NCI-H2196 treated with DMSO at 0.1 percent for 48 hours (cell line): ENCODE results near the gene RCCD1.
"Not testable (repeated sequence)": the region's sequence is repeated elsewhere in the genome, so short reads cannot be mapped to it uniquely, and the experiment has no call there.

Source experiments
- DNase-seq: peaks from one replicate; lab custom pipeline; 2025; ENCODE audit not compliant: unreplicated experiment; lab: John Stamatoyannopoulos, UW

Gene RCCD1, protein sequence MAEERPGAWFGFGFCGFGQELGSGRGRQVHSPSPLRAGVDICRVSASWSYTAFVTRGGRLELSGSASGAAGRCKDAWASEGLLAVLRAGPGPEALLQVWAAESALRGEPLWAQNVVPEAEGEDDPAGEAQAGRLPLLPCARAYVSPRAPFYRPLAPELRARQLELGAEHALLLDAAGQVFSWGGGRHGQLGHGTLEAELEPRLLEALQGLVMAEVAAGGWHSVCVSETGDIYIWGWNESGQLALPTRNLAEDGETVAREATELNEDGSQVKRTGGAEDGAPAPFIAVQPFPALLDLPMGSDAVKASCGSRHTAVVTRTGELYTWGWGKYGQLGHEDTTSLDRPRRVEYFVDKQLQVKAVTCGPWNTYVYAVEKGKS

GRCh38 chr15:90954712-90955623, at the start of gene RCCD1:
TSS of gene RCCD1 (plus strand) at chr15:90954884. CDS start at chr15:90956735, 1,851 bp downstream.
- DNase-seq, result no peak

GRCh38 chr15:90905306-90906180, 49.1 kb upstream of the RCCD1 start:
- no peak for DNase-seq

DNA sequence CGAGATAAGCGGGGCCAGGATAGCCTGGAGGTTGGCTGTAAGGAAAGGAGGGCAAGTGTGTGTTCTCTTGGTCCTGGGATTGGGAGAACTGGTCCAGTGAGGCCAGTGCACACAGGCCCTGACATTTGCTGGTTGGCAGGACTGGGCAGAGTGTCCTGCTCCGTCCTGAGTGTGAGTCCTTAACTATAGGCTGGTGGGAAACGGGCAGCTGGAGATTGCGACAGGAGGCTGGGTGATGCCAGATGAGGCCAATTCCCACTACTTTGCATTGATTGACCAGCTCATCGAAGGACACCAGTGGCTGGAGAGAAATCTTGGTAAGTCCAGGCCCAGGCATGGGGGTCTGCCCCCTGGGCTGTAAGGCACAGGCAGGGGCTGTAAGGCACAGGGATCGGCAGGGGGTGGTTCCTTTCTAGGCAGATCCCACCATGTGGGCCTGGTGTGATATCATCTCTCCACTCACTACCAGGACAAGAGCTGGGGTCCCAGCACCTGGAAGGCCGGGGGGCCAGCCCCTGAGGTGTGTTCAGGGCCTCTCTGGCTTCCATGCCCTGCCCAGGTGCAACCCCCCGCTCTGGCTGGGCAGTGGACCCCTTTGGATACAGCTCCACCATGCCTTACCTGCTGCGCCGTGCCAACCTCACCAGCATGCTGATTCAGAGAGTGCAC, 48.4 kb upstream of the RCCD1 start:
- no peak for DNase-seq

DNA sequence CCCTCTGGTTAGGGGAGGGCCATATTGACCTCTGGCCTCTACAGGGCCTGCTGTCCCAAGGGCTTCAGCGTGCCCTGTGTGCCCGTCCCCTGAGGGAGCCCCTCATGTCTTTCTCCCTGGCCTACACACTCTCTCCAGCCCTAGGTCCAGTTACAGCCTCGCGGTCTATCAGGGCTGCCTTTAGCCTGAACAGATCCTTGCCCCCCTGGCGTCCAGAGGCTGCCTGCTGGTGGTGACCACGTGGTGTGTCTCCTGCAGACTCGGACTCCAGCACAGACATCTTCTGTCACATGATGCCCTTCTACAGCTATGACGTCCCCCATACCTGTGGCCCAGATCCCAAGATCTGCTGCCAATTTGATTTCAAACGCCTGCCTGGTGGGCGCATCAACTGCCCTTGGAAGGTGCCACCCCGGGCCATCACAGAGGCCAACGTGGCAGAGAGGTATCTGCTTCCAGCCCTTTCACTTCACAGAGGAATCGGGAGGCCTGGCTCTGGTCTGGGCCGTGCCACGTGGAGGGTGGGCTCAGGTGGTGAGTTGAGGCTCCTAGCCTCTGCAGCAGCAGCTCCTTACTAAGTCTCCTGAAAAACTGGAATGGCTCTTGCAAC, 47.5 kb upstream of the RCCD1 start:
- no peak for DNase-seq

DNA sequence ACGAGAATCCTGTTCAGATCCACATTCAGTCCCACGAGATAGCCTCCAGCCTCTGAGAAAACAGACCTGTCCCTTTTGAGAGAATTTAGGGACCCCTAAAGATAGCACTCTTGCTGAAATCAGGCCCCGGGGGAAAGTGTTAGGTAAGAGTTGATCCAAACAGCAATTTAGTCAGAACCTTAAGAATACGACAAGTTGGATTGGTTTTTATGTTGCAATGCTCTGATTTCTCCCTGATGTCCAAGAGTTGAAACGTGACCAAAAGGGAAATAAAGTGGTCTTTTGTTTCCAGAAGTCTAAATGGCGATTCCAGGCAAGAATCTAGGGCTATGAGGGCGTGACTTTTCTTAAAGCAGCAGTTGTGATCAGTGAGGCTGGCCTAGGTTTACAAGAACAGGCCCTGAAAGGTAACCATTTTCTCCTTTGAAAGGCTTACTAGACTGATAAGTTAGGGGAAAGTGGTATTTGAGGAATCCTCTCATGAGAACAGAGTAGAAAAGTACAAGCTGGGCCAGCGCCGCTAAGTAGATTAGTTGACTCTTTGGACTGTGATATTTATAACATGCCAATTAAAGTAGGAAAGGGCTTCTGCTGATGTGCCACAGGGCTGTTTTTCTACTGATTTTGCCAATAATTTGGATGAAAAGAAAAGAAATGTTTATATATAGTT, 46.7 kb upstream of the RCCD1 start:
- no peak for DNase-seq

- not testable (repeated sequence) for DNase-seq
Measured at GRCh38 chr15:90909449-90909848, 45.2 kb upstream of the RCCD1 start.

- no peak for DNase-seq
Measured at GRCh38 chr15:90909976-90910375, 44.7 kb upstream of the RCCD1 start.

- DNase-seq, result no peak
Measured at GRCh38 chr15:90910441-90911301, 44.0 kb upstream of the RCCD1 start.

GRCh38 chr15:90911302-90911623, 43.4 kb upstream of the RCCD1 start:
- DNase-seq, result no peak

DNA sequence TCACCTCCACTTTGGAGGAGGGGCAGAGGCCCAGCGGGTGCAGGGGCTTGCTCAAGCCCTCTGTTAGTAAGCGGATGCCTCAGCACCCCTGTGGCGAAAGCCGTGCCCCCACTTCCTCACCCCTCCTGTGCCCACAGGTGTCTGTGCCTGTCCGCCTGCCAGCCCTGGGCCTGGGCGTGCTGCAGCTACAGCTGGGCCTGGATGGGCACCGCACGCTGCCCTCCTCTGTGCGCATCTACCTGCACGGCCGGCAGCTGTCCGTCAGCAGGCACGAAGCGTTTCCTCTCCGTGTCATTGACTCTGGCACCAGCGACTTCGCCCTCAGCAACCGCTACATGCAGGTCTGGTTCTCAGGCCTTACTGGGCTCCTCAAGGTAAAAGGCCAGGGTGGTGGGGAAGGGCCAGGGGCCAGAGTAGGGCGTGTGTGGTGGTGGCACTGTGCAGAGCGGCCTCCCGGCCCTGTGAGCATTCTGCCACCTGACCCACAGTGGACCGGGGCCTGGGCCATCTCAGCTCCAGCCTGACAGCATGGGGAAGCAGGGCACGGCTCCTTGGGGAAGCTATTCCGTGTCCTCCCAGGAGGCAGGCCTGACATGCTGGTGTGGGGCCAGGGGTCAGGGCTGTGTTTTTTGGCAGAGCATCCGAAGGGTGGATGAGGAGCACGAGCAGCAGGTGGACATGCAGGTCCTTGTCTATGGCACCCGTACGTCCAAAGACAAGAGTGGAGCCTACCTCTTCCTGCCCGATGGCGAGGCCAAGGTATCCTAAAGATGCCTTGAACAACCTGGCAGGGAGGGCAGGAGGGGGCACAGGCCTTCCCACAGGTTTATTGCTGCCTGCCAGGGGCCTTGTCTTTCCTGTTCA, 42.5 kb upstream of the RCCD1 start:
- no peak for DNase-seq

GRCh38 chr15:90912770-90913075, 42.0 kb upstream of the RCCD1 start:
- no peak for DNase-seq

GRCh38 chr15:90913398-90913944, 41.2 kb upstream of the RCCD1 start:
- no peak for DNase-seq

DNA sequence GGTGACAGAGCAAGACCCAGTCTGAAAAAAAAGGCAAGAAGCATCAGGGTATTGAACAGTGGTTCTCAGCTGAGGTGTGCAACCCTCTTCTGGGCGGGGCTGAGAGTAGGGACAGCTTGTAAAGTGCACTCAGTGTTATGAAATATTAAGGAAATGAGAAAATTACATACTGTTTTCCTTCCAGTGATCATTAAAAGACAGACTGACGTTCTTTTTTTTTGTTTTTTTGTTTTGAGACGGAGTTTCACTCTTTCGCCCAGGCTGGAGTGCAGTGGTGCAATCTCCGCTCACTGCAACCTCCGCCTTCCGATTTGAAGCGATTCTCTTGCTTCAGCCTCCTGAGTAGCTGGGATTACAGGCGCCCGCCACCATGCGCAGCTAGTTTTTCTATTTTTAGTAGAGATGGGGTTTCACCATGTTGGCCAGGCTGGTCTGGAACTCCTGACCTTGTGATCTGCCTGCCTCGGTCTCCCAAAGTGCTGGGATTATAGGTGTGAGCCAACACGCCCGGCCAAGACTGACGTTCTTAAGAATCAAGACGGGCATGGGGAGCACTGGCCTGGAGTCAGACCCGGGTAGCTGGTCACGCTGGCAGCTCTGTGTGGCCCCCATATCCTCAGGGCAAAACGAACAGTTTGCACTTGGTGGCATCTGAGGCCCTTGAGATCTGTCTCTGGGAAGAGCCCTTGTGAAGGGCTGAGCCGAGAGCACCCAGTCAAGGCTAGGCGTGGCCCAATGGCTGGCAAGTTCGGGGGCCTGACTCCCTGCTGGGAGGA, 40.2 kb upstream of the RCCD1 start:
- no peak for DNase-seq

DNA sequence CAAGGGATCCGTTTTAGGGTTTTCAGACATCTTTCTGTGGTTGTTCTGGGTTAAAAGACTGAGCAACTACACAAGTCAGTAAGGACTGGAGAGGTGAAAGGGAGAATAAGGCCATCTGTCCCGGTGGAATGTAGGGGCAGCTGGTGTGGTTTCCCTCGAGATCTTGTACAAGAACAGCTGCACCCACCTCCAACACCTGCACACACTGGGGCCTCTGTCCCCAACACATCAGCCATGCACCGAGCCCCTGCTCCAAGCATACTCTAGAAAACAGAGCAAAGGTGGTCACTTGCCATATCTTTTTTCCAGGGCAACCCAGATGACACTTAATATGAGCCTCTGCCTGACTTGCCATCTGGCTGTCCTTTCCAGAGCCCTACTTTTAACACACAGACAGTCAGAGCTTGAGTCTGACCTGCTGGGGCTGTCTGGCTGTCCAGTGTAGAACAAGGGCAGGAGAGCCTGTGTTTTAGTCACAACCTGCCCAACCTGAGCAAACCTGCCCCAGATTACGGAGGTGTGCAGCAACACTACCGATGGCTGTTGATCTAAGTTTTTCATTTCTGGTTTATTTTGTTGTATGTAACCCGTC, 39.4 kb upstream of the RCCD1 start:
- DNase-seq, result no peak

GRCh38 chr15:90915808-90916440, 38.8 kb upstream of the RCCD1 start:
- no peak for DNase-seq

GRCh38 chr15:90916461-90916860, 38.2 kb upstream of the RCCD1 start:
- no peak for DNase-seq
